Uterus (tissue), 4 donors: ENCODE data around the gene SLC13A1. TPM values are rescaled to one million over a fixed set of nuclear protein-coding genes. Genes with fewer than 3 reads are reported as not detected.

Source experiments
- DNase-seq, 2 donors: peaks; one replicate each; pipeline ENCODE4 v3.0.0-alpha.2; 2019 to 2020
- H3K27ac ChIP-seq, 2 donors: fragments of 200-600 bp; sonication (generic); 1 replicate in 1 of 2; 2 replicates in 1 of 2; pipeline ENCODE4 v1.5.1; 2016 to 2018
- H3K27me3 ChIP-seq, 2 donors: fragments of 200-600 bp; sonication (generic); one replicate each; pipeline ENCODE4 v1.5.1; 2018 to 2019; ENCODE audit warnings: control low read depth in 1 of 2
- H3K36me3 ChIP-seq, 2 donors: fragments of 200-600 bp; sonication (generic); one replicate each; pipeline ENCODE4 v1.5.1; 2019; ENCODE audit warnings: control low read depth in 1 of 2
- H3K4me1 ChIP-seq, 2 donors: fragments of 200-600 bp; sonication (generic); one replicate each; pipeline ENCODE4 v1.5.1; 2018 to 2019; ENCODE audit warnings: control low read depth in 1 of 2
- H3K4me3 ChIP-seq, 2 donors: fragments of 200-600 bp; sonication (generic); 1 replicate in 1 of 2; 2 replicates in 1 of 2; pipeline ENCODE4 v1.5.1; 2018 to 2019; ENCODE audit warnings: mild to moderate bottlenecking in 1 of 2
- H3K9me3 ChIP-seq, 2 donors: fragments of 200-600 bp; sonication (generic); one replicate each; pipeline ENCODE4 v1.5.1; 2019; ENCODE audit warnings: control low read depth in 1 of 2
- POLR2A ChIP-seq, 2 donors: fragments of 450-650 bp; IDR thresholded peaks; one replicate each; pipeline ENCODE4 v1.6.1; 2016; ENCODE audit warnings: antibody characterized with exemption in 2 of 2, mild to moderate bottlenecking in 1 of 2, moderate library complexity in 1 of 2
- intact Hi-C: fragments of 100-400 bp; cut with DNase I; formaldehyde crosslinking; loops from one replicate; pipeline ENCODE4 v1.15.1; 2023; ENCODE audit warnings: low total_unique reads
- total RNA-seq, 4 donors: library from RNA; depleted of rRNA in 3 of 4; stranded (reverse); fragments of >200 nt in 3 of 4; gene quantifications; one replicate each; pipeline versions ENCODE4 v1.1.0 to v1.2.4, GENCODE V29; 2014 to 2023
- TF ChIP-seq, protein P1 (sequence below), 4 experiments: fragments of 200-600 bp in 2 of 4; fragments of 450-650 bp in 2 of 4; sonication (generic) in 2 of 4; IDR thresholded peaks; one replicate each; pipeline ENCODE4 v1.5.1; 2016 to 2019; ENCODE audit warnings: antibody characterized with exemption in 4 of 4, mild to moderate bottlenecking in 2 of 4, moderate library complexity in 1 of 4
- donor health status: DM: yes; HTN: yes; CAD: no.

Gene SLC13A1
- total RNA-seq, 4 donors from 2014 or later, result not detected

DNA sequence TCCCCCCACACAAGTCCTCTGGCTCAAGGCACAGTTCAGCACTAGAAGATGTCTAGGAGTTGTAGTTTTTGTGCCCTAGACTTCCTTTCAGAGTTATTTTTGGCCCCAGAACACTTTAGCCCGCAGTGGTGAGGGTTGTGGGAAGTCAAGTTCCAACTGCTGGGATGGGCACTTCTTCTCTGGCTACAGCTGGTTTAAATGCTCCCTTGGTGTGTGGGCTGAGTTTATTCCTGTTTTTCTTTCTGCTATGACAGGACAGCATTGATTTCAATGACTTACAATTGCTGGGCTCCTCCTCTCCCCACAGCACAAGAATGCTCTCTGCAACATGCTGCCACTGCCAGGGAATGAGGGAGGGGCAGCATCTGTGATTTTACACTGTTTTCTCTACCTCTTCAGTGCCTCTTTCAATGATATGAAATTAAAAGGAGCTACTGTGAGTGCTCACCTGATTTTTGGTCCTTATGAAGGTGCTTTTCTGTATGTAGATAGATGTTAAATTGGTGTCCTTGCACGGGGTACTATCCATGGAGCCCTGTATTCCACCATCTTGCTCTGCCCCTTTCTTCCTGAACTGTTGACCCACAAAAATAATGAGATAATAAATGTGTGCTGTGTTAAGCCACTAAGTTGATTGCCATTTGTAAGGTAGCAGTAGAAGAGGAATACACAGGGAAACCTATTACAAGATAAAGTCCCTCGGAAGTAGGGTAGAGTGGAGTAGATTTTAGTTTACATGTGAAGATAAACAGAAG, 56.3 kb downstream of the SLC13A1 start:
- Histone ChIP-seq H3K36me3 (no peaks in the 10 kb centered on the region), H3K27me3 (no peaks in the 10 kb centered on the region), H3K9me3 (no peaks in the 10 kb centered on the region), H3K4me1 (no peaks in the 10 kb centered on the region), H3K4me3 (no peak overlapping the region), H3K27ac (no peak overlapping the region)
- TF ChIP-seq POLR2A (IDR thresholded peaks at IDR 0.05), result no peak
- TF ChIP-seq, protein P1, sequence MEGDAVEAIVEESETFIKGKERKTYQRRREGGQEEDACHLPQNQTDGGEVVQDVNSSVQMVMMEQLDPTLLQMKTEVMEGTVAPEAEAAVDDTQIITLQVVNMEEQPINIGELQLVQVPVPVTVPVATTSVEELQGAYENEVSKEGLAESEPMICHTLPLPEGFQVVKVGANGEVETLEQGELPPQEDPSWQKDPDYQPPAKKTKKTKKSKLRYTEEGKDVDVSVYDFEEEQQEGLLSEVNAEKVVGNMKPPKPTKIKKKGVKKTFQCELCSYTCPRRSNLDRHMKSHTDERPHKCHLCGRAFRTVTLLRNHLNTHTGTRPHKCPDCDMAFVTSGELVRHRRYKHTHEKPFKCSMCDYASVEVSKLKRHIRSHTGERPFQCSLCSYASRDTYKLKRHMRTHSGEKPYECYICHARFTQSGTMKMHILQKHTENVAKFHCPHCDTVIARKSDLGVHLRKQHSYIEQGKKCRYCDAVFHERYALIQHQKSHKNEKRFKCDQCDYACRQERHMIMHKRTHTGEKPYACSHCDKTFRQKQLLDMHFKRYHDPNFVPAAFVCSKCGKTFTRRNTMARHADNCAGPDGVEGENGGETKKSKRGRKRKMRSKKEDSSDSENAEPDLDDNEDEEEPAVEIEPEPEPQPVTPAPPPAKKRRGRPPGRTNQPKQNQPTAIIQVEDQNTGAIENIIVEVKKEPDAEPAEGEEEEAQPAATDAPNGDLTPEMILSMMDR (IDR thresholded peaks at IDR 0.05), result no peak
- intact Hi-C loops, result no loop called here
- DNase-seq, result no peak

DNA sequence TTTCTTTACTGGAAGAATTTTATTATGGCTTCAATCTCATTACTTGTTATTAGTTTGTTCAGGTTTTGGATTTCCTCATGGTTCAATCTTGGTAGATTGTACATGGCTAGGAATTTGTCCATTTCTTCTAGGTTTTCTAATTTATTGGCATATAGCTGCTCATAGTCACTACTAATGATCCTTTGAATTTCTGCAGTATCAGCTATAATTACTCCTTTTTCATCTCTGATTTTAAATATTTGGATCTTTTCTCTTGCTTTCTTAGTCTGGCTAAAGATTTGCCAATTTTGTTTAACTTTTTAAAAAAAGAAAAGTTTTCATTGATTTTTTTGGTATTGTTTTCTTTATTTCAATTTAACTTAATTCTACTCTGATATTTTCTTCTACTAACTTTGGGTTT, 59.2 kb downstream of the SLC13A1 start:
- Histone ChIP-seq H3K4me3 (no peak overlapping the region), H3K27ac (no peak overlapping the region), H3K36me3 (no peaks in the 10 kb centered on the region), H3K4me1 (no peaks in the 10 kb centered on the region), H3K27me3 (no peaks in the 10 kb centered on the region), H3K9me3 (no peaks in the 10 kb centered on the region)
- TF ChIP-seq POLR2A (IDR thresholded peaks at IDR 0.05), result no peak
- TF ChIP-seq, protein P1 (IDR thresholded peaks at IDR 0.05), result no peak
- intact Hi-C loops, result no loop called here
- no peak for DNase-seq

DNA sequence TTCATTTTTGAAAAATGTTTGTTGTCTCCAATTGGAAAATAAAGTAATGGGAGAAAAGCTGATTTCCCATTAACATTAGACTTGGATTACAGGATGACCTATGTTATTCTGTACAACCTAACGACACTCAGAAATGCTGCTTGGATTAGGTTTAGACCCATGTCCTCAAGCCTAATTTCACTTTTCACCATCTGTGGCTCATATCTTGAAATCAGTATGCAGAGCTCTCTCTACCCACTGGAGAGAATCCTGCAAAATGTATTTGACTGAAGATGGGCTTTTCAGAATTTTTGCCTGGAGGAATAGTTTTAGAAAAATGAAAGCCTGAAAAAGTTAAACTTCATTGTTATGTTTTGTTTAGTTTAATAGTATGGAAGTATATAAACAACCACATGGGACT, 63.8 kb downstream of the SLC13A1 start:
- Histone ChIP-seq H3K36me3 (no peaks in the 10 kb centered on the region), H3K4me3 (no peak overlapping the region), H3K27me3 (no peaks in the 10 kb centered on the region), H3K27ac (no peak overlapping the region), H3K4me1 (no peaks in the 10 kb centered on the region), H3K9me3 (no peaks in the 10 kb centered on the region)
- intact Hi-C loops, result no loop called here
- TF ChIP-seq POLR2A (IDR thresholded peaks at IDR 0.05), result no peak
- TF ChIP-seq, protein P1 (IDR thresholded peaks at IDR 0.05), result no peak
- DNase-seq, result no peak

DNA sequence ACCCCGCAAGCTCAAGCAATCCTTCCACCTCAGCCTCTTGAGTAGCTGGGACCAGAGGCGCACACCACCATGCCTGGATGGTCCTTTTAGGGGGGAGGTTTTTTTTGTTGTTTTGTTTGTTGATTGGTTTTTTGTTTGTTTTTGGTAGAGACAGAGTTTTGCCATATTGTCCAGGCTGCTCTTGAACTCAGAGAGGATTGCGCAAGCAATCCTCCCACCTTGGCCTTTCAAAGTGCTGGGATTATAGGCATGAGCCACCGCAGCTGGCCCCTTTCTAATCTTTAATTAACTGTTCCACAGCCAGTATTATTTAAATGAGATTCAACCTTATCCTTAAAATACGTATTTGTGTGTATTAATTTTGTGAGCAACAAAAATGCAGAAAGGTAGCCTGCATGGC, 65.8 kb downstream of the SLC13A1 start:
- Histone ChIP-seq H3K36me3 (no peaks in the 10 kb centered on the region), H3K4me3 (no peak overlapping the region)
- intact Hi-C loops, result no loop called here

DNA sequence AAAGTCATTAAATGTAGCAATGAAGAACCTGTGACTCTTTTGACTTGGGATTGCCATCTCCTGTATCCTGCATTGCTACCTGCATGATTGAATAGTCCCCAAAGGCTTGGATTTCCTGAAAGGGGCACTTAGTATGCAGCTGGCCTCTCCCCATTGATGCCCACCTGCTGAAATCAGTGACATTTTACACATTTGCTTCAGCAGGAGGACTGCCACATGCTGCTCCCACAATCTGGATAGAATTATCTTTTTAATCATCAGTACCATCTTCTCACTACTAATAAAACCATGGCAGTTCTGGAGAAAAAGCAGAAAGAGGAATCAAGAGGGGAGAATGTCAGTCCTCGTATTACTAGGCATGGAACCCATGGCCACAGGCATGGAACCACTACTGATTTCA, 67.8 kb downstream of the SLC13A1 start:
- no peaks in the 10 kb centered on the region for H3K4me1 ChIP-seq
- DNase-seq, result no peak
- no peak overlapping the region for H3K4me3 ChIP-seq
- no peaks in the 10 kb centered on the region for H3K27me3 ChIP-seq
- no peaks in the 10 kb centered on the region for H3K9me3 ChIP-seq
- no peak for TF ChIP-seq POLR2A (IDR thresholded peaks at IDR 0.05)
- TF ChIP-seq, protein P1 (IDR thresholded peaks at IDR 0.05), result no peak
- intact Hi-C loops, result no loop called here
- H3K27ac ChIP-seq, result no peak overlapping the region
- H3K36me3 ChIP-seq, result no peaks in the 10 kb centered on the region

More for the DNA sequence above, 65.8 kb downstream of the SLC13A1 start:
- TF ChIP-seq, protein P1 (IDR thresholded peaks at IDR 0.05), result no peak
- no peak for TF ChIP-seq POLR2A (IDR thresholded peaks at IDR 0.05)
- no peaks in the 10 kb centered on the region for H3K27me3 ChIP-seq
- no peak for DNase-seq
- H3K4me1 ChIP-seq, result no peaks in the 10 kb centered on the region
- no peak overlapping the region for H3K27ac ChIP-seq
- H3K9me3 ChIP-seq, result no peaks in the 10 kb centered on the region
